ENCODE data around the gene SATB2.

DNA sequence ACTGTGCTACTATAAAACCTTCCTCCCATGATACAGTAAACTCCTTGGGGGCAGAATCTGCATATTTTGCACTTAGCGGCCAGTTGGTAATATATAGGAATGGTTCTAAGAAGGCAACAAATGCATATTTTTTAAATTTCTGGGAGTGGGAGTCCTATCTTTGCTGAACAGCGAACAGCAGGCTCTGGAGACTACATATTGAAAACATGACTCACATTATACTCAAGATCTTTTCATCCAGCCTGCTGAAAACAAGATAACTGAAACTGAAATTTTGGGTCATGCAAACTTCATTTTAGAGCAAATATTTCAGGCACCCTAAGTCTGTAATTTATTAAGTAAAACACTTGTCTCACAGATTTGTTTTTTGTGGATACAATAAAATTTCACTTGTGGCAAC lies 122.2 kb downstream of the SATB2 start:
- TF ChIP-seq CTCF (IDR thresholded peaks at IDR 0.05) (no peak), E2F1 (CRISPR knock-in tag; IDR thresholded peaks at IDR 0.05) (no peak), ZBTB21 (CRISPR knock-in tag; IDR thresholded peaks at IDR 0.05; ENCODE audit: borderline replicate concordance) (no peak), ZNF532 (CRISPR knock-in tag; IDR thresholded peaks at IDR 0.05; ENCODE audit: borderline replicate concordance) (no peak), MAX (CRISPR knock-in tag; IDR thresholded peaks at IDR 0.05) (no peak), CREB1 (CRISPR knock-in tag; IDR thresholded peaks at IDR 0.05) (no peak), CREM (CRISPR knock-in tag; IDR thresholded peaks at IDR 0.05) (no peak), HMGA2 (CRISPR knock-in tag; IDR thresholded peaks at IDR 0.05) (no peak), TEAD1 (CRISPR knock-in tag; IDR thresholded peaks at IDR 0.05) (no peak), NR3C1 (CRISPR knock-in tag; conservative IDR thresholded peaks at IDR 0.05; ENCODE audit: low read depth) (no peak)
- TF ChIP-seq, protein P1, sequence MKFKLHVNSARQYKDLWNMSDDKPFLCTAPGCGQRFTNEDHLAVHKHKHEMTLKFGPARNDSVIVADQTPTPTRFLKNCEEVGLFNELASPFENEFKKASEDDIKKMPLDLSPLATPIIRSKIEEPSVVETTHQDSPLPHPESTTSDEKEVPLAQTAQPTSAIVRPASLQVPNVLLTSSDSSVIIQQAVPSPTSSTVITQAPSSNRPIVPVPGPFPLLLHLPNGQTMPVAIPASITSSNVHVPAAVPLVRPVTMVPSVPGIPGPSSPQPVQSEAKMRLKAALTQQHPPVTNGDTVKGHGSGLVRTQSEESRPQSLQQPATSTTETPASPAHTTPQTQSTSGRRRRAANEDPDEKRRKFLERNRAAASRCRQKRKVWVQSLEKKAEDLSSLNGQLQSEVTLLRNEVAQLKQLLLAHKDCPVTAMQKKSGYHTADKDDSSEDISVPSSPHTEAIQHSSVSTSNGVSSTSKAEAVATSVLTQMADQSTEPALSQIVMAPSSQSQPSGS (CRISPR knock-in tag; IDR thresholded peaks at IDR 0.05; ENCODE audit: borderline replicate concordance, low read depth) = no peak

Data from WTC11 (cell line).